C4-2B (cell line): ENCODE results near the gene AKAP7.
A peak's percentile ranks its signal among the peaks of the same experiment; 100 is the strongest.

ENCODE experiments used
- H3K27ac ChIP-seq: fragments of 450-650 bp; 2 replicates; pipeline ENCODE4 v1.5.1; 2017
- ZFX ChIP-seq: fragments of 450-650 bp; IDR thresholded peaks from 2 replicates; pipeline ENCODE4 v1.6.1; 2017
- TF ChIP-seq, protein P1 (sequence below): fragments of 450-650 bp; conservative IDR thresholded peaks from 2 replicates; pipeline ENCODE4 v1.5.1; 2017; ENCODE audit warnings: mild to moderate bottlenecking

AKAP7 gene

GRCh38 chr6:131134220-131134979, 867 bp upstream of the AKAP7 start:
- TF ChIP-seq, protein P1, sequence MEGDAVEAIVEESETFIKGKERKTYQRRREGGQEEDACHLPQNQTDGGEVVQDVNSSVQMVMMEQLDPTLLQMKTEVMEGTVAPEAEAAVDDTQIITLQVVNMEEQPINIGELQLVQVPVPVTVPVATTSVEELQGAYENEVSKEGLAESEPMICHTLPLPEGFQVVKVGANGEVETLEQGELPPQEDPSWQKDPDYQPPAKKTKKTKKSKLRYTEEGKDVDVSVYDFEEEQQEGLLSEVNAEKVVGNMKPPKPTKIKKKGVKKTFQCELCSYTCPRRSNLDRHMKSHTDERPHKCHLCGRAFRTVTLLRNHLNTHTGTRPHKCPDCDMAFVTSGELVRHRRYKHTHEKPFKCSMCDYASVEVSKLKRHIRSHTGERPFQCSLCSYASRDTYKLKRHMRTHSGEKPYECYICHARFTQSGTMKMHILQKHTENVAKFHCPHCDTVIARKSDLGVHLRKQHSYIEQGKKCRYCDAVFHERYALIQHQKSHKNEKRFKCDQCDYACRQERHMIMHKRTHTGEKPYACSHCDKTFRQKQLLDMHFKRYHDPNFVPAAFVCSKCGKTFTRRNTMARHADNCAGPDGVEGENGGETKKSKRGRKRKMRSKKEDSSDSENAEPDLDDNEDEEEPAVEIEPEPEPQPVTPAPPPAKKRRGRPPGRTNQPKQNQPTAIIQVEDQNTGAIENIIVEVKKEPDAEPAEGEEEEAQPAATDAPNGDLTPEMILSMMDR, result no peak

GRCh38 chr6:131134980-131135243, 355 bp upstream of the AKAP7 start:
- TF ChIP-seq, protein P1, result no peak
- TF ChIP-seq ZFX, result no peak
- peak overlapping the region; percentile 81 for H3K27ac ChIP-seq

More at GRCh38 chr6:131134220-131134979, 867 bp upstream of the AKAP7 start:
- H3K27ac ChIP-seq, result peak overlapping the region; percentile 81

DNA sequence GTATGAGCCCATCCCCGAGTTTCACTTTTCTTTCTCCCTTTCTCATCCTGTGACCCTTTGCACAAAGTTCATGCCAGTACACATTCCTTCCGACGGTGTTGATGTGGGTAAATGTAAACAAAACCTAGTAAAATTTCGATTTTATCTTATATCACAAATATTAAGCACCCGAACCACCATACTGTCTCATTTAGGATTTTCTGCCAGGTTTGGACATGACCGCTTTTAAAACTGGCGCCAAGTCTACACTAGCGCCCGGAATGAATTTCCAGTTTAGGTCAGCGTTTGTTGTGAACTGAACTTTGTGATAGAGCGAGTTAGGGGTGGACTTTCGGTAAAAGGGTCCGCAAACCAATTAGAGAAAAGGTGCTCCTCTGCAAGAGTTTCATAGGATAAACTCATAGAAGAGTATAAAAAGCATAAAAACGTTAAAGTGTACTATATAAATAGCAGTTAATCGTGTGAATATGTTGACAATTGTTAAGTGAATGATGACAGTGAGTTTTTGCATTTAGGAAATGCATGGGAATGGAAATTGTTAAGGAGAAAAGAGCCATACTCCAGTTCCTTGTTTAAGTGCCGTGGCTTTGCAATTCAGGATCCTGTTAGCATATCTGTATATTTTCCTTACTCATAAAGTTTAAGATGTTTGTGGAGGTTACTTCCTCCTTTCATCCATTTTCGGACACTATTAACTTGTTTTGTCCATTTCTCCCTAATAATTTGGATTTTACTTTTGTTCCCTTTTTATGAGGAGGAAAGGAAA, 937 bp downstream of the AKAP7 start:
- no peak for TF ChIP-seq ZFX
- TF ChIP-seq, protein P1, result no peak
- peak overlapping the region; percentile 81 for H3K27ac ChIP-seq

DNA sequence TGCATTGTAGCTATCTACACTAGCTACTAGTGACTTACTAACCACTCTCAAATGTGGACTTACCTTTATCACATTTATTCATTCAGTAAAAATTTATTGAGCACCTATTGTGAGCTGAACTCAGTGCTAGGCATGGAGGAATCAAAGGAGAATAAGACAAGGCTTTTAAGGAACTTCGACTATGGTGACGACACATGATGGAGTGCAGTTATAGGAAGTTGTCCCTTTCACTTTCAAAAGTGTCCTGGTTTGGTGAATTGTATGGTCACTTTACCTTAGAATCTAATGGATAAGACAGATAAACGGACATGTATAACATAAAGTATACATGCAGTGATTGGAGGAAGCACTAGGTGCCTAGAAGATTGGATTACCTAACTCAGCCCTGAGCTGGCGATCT, 4.3 kb downstream of the AKAP7 start:
- TF ChIP-seq, protein P1, result no peak
- TF ChIP-seq ZFX, result no peak
- H3K27ac ChIP-seq, result no peak overlapping the region

- no peak for TF ChIP-seq ZFX
- TF ChIP-seq, protein P1, result no peak
- no peak overlapping the region for H3K27ac ChIP-seq
These were observed 8.1 kb downstream of the AKAP7 start for GRCh38 chr6:131143319-131143718.

GRCh38 chr6:131146865-131147264, 11.6 kb downstream of the AKAP7 start:
- TF ChIP-seq ZFX, result no peak
- TF ChIP-seq, protein P1, result no peak
- no peak overlapping the region for H3K27ac ChIP-seq

DNA sequence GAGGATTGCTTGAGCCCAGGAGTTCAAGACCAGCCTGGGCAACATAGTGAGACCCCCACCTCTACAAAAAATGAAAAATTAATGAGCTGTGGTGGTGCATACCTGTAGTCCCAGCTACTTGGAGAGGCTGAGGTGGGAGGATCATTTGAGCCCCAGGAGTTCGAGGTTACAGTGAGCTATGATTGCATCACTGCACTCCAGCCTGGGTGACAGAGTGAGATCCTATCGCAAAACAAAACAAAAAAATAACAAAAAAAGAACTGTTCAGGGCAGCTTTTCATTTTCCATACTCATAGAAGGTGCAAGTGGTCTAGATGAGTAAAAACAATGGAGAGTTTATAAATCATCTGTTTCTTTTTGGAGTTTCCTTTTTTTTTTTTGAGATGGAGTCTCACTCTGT, 21.1 kb downstream of the AKAP7 start:
- H3K27ac ChIP-seq, result no peak overlapping the region
- TF ChIP-seq ZFX, result no peak
- TF ChIP-seq, protein P1, result no peak
